ENCODE data around the gene INTS1.

GRCh38 chr7:1473864-1474512 is 30.2 kb downstream of the INTS1 start:
- no peak for TF ChIP-seq POLR2A (IDR thresholded peaks at IDR 0.05)
- TF ChIP-seq CTCF (IDR thresholded peaks at IDR 0.05) = peak; percentile 79 to 82 (median 82)
